HG02571 (cell line): ENCODE results near the gene OTUD5.
"Not testable (repeated sequence)": the region's sequence is repeated elsewhere in the genome, so short reads cannot be mapped to it uniquely, and the experiment has no call there.

ENCODE experiments used
- ATAC-seq: cut with Tn5 transposase; IDR thresholded peaks from one replicate; pipeline ENCODE4 v1.9.1; 2021; ENCODE audit warnings: mild to moderate bottlenecking, moderate library complexity; ENCODE audit not compliant: unreplicated experiment

The OTUD5 gene, protein sequence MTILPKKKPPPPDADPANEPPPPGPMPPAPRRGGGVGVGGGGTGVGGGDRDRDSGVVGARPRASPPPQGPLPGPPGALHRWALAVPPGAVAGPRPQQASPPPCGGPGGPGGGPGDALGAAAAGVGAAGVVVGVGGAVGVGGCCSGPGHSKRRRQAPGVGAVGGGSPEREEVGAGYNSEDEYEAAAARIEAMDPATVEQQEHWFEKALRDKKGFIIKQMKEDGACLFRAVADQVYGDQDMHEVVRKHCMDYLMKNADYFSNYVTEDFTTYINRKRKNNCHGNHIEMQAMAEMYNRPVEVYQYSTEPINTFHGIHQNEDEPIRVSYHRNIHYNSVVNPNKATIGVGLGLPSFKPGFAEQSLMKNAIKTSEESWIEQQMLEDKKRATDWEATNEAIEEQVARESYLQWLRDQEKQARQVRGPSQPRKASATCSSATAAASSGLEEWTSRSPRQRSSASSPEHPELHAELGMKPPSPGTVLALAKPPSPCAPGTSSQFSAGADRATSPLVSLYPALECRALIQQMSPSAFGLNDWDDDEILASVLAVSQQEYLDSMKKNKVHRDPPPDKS

DNA sequence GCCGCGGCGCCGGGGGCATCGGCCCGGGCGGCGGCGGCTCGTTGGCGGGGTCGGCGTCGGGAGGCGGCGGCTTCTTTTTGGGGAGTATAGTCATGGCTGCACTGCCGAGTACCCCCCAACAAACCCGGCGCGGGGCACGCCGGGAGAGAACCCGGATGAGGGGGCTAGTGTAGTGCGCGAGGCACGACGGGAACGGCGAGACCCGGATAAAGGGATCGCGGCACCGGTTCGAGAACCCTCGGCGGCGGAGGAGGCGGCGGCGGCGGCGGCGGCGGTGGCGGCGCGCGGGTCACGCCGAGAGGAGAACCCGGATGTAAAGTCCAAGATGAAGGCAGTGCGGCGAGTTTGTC lies at the start of gene OTUD5:
Gene OTUD5 (minus strand): TSS at position 131 of the 350 bp plus-strand sequence. CDS start 37 bp downstream, at position 94.
- peak; percentile 33 for ATAC-seq

DNA sequence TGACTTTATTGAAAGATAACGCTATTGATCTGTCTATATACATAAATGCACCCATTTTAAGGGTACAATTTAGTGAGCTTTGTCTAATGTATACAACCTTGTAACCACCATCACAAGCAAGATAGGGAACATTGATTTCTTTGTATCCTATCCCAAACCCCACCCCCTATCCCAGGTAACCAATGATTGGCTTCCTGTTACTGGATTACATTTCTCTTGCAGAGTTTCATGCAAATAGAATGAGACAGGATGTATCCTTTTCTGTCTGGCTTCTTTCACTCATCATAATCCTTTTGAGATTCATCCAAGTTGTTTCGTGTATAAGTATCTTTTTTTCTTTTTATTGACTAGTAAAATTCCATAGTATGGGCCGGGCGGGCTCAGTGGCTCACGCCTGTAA lies 46.3 kb upstream of the OTUD5 start:
- no peak for ATAC-seq

DNA sequence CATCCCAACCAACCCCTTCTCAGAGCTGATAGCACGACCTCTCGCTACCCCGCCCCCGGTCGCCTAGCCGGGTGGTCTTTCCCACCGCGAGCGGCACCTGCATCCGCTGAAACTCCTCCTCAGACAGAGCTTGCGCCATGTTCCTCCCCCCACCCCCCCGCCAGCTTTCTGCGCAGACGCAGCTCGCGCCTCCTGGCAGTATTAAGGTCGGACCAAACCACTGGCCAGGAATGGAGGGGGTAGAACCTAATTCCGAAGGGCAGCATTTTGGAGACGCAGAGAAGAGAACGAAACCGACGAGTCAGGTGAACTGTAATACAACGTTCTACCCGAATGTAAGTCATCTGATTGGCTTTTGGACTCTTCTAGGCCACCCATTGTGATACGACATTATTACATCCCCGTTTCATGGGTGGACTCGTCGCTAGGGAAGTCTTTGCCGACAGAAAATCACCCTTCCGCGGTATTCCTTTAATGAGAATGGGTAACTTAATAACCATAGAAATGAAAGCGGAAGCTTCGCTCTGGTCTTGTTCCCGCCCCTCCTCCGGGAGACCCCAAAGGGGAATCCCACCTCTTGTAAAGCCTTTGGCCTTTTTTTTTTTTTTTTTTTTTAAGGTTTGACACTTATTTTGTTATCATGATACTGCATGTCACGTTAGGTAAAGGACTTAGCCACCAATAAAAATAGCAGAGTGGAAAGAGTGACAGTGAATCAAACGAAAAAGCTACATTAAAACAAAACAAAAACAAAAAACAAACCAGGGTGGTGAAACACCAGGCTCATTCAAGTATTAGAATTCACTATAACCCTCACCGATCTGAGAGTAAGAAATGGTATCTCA lies 44.9 kb upstream of the OTUD5 start, which contains the start of gene GRIPAP1:
Gene GRIPAP1 (minus strand): TSS at position 174 of the 845 bp plus-strand sequence. CDS start 35 bp downstream, at position 139.
- ATAC-seq, result peak; percentile 65

DNA sequence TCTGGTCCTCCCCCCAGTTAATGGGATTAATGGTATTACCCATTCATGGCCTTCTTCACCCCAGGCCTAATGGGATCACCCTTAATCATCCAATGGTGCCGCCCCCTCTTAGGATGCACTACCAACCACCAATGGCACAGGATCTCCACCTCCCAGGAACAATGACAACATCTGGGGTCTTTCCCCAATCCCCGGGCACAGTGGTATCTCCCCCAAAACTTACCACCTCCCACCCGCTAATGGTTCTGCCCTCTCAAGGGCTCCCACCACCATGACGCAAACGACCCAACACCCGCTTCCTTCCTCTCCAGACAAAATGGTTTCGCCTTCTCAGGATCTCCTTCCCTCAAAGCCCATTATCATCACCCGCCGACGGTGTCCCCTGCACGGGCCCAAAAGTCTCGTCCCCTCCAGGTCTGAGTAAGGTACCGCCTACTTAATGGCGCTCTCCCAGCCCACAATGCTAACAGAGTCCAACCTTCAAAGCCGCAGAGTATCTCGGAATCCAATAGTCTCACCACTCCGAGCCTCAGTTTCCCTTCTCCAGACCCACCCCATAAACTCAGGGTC lies 44.2 kb upstream of the OTUD5 start:
- ATAC-seq, result peak; percentile 19

DNA sequence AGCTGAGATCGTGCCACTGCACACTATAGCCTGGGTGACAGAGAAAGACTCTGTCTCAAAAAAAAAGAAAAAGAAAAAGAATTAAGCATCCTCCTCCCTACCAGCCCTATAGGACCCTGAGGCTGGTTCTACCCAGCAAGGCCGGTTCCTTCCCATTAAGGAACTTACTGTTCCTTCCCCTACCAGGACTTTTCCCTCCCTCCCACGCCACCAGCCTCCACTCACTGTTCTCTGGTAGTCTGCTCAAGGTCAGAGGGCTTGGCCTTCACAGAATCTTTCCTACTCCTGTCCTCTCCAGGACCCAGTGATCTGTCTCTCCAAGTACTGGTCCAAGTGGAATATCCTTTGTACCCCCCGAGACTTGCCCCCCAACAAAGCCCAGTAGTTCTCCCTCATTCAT lies 43.2 kb upstream of the OTUD5 start:
- ATAC-seq, result no peak

DNA sequence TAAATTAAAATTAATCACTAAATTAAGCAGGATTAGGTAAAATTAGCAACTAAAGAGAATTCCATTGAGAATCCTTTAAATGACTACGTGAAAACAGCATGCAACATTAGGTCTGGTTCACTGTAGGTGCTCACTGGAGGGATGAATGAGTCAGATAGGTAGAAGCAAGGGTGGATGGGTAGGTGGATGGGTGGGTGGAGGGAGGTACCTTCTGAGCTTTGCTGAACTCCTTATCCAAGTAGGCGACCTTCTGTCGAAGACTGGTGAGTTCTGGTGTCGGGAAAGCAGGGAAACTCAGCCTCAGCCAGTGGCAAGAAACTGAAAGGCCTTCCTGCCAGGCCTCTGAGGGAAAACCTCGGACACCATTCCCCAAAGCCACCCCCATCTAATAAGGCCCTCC lies 41.6 kb upstream of the OTUD5 start:
- no peak for ATAC-seq

DNA sequence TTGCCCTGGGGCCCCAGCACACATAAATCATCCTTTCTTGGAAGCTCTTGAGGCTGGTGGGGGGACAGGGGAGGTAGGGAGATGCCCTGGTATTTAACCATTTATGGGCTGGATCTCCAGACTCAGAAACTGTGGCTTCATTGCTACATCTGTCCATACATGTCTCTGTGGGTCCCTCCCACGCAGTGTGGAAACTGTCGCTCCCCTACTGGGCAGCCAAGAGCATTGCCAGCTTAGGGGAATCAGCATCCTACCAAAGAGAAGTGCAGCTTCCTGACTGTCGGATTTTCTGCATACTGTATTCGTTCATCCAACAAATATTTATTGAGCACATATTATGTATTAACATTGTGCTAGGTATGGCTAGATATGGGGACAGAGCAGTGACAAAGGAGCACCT lies 41.0 kb upstream of the OTUD5 start:
- ATAC-seq, result no peak

DNA sequence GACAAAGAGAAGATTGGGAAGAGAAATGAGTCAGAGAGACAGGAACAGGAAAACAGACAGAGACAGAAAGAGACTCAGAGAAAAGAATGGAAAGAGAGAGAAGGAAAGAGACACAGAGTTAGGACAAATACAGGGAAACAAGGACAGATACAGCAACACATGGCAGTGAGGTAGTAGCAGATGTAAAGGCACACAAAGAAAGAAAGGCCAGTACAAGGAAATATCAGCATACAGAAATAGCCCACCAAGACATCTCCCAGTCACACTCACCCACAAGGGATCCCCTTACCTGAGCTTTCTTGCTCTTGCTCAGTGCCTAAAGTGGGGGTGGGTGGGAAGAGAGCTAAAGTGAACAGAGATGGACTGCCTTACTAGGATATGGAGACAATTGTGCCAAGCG lies 40.5 kb upstream of the OTUD5 start:
- no peak for ATAC-seq

DNA sequence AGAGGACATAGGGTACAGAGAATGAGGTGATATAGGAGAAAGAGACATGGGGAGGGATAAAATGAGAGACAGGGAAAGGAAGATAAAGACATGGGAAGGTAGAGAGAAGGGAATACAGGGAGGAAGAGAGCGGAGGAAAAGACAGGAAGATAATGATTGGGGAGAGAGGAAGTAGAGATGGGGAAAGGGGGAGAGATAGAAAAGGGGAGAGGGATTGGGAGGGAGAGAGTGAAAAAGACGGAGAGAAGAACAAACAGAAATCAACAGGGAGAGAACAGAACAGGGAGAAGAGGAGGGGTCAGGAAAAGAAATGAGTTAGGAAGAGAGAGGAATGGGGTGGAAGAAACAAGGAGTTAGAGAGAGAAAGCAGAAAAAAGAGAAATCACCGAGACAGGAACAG lies 40.0 kb upstream of the OTUD5 start:
- no peak for ATAC-seq

DNA sequence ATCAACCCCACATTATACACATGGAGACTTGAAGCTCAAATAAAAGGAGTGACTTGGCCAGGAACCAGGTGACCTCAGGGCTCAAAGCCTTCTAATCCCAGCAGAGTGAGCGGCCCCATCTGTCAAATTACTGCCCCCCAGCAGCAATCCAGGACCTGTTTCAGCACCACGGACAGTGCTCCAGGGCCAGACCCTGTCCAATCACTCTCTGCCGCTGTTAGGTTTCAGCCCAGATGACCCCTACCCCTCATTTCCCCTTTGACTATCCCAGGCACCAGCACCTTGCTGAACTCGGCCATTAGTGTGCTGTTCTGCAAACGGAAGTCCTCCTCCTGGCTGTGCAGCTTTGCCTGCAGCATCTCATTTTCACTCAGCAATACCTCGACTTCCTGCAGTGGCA lies 39.6 kb upstream of the OTUD5 start:
- no peak for ATAC-seq

DNA sequence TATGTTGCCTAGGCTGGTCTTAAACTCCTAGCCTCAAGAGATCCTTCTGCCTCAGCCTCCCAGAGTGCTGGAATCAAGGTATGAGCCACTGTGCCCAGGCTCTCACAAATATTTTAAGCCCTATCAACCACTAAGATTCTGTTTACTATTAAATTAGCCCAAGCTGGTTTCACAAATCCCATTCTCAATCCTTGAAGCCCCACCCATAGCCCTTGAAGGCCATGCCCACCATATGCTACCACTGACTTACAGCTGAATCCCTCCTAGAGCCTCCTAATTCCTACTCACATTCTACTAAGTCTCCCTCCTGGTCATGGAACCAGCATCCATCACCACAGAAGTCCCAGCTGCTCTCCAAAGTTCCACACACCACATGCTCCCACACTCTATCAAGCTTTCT lies 34.9 kb upstream of the OTUD5 start:
- ATAC-seq, result no peak

DNA sequence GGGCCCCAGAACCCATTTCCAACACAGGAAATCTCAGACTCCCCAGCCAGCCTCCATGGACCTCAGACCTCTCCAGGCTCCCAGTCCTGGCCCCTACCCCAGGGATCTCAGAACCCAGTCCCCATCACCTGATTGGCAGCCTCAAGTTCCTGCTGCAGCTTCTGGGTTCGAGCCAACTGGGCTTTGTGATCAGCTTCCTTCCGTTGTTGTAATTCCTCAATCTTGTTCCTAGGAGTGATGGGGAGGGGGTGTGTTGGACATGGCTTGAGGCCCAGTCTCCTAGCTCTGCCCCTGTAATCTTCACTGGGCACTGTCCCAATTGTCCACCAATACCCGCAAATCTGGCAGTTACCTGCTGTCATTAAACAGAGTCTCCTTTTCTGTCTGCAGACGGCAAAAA lies 32.1 kb upstream of the OTUD5 start:
- no peak for ATAC-seq

DNA sequence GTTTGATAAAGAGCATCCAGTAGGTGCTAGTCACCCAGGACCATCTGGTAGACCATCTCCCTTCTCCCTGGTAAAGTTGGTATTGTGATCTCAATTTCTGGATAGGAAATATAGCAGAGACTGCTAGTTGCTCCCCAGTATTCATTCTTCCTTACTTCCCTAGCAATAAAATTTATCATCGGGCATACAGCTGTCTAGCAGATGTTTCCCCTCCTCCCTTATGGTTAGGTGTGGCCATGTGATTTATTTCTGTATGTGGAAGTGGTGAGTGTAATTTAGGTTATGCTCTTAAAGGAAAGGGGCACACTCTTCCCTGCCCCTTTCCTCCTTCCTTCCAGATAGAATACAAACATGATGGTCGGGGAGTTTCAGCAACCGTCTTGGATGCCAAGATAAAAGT lies 26.5 kb upstream of the OTUD5 start:
- no peak for ATAC-seq

DNA sequence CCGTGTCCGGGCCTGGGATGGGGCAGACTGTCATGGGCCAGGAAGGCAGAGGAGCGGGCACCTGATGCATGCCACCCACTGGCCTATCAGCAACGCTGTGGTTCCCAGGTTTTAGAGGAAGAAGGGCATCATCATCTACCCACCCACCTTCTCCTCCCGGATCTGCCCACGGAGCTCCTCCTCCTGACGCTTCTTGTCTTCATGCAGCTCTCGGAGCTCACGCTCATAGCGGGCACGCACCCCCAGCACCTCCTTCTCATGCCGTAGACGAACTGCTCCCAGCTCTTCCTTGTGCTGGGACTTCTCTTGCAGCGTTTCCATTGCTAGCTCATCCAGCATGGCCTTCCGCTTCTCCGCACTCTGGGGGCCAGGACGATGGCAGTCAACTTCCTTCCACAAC lies 25.7 kb upstream of the OTUD5 start:
- ATAC-seq, result no peak

DNA sequence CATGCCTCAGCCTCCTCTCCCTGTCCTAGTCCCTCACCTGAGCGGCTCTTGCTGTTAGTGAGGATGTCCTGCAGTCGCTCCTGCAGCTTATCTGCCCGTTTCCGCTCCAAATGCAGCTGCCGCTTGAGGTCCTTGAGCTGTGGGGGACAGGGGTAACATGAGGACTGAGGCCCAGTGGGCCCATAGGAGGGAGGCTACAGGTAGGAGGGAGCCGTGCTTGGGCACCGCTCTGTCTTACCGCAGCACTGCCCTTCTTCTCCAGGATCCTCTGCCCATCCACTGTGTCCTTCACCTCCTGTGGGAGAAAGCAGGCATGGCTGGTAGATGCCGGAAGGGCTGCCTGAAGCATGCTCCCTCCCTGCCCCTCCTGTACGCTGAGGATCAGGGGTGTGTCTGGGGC lies 23.8 kb upstream of the OTUD5 start:
- ATAC-seq, result no peak

DNA sequence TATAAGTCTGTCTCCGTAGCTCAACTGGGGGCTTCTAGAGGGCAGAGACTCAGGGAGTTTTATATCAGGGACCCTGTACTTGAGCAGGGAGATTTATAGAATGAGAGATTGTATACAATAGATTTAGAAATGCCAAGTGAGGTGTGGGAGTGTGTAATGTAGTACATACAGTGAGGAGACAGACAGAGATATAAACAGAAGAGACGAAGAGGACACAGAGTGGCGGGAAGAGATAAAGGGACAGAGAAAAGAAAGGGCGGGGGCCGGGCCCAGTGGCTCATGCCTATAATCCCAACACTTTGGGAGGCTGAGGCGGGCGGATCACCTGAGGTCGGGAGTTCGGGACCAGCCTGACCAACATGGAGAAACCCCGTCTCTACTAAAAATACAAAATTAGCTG lies 22.9 kb upstream of the OTUD5 start:
- ATAC-seq, result not testable (repeated sequence)

DNA sequence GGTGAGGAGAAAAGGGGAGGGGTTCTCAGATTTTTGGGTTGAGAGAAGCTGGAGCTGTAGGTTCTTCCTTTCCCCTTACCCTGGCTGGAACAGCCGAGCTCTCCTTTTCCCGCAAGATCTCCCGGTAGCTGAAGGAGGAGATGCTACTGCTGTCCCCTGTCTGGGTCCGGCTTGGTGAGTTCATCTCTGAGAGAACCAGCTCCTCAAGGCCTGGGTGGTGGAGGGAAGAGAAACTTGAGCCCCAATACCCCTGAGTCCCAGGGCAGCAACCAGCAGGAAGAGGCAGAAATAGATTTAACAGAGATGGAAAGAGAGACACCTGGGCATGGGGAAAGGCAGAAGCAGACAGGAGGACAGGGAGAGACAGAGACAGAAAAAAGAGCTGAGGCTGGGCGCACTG lies 20.8 kb upstream of the OTUD5 start:
- no peak for ATAC-seq

DNA sequence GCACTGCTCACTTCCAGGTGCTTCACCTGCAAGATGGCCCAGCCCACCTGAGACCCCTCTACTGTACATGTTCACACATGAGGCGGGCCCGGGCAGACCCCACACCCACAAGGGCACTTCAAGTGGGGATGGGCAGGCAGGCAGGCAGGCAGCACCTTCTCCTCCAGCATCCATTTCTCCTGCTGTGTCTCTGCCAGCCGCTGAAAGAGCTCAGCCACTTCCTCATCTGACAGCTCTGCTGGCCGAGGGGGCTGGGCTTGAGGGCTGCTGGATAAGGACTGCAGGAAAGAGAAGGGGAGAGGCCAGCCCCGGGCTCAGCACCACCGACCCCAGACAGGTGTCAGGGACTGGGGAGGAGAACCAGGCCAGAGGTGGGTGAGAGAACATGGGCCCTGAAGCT lies 18.7 kb upstream of the OTUD5 start:
- ATAC-seq, result no peak

DNA sequence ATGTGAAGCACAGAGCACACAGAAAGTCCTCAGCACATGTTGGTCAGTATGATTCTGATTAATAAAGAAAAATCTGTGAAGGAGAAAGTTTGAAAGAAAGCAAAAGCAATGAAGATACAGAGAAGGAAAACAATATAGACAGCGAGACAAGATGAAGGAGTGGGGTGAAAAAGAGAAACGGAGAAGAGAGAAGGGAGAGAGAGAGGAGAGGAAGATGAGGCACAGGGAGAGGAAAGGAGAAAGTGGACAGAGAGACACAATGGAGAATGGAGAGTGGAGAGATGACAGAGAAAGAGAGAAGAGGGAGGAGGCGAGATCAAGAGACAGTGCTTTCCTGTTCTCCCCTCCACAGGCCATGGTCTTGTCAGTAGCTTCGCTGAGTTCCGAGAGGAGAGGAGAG lies 18.1 kb upstream of the OTUD5 start:
- ATAC-seq, result no peak

DNA sequence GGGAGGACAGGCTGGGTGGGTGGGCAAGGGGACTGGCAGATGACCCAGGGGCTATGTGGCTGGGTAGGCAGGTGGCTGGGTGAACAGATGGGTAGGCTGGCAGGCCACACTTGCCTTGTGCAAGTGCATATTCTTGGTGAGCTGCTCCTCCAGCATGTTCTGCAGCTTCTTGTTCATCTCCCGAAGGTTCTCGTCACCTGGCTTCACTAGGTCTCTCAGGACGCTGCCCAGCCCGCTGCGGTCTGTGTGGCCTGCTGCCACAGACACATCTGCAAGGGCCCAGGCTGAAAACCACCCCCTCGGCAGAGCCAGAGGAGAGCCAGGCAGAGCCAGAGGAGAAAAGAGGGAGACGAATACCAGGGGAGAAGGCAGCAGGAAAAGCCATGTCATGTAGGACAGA lies 17.6 kb upstream of the OTUD5 start:
- ATAC-seq, result no peak

DNA sequence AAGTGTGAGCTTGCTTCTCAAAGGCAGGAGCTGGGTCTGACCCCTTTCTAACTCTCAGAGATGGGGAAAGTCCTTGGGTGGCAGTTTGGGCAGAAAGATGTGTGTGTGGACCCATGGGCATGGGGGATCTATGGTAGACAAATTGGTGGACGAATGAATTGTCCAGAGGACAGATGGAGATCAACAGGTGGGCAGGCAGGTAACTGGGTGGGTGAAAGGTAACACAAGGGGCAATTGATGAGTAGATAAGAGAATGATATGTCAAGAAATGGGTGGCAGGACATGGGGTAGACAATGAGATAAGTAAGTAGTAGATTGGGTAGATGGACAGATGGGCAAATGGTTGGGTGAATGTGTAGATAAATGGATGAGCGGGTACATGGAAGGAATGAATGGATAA lies 17.2 kb upstream of the OTUD5 start:
- no peak for ATAC-seq

DNA sequence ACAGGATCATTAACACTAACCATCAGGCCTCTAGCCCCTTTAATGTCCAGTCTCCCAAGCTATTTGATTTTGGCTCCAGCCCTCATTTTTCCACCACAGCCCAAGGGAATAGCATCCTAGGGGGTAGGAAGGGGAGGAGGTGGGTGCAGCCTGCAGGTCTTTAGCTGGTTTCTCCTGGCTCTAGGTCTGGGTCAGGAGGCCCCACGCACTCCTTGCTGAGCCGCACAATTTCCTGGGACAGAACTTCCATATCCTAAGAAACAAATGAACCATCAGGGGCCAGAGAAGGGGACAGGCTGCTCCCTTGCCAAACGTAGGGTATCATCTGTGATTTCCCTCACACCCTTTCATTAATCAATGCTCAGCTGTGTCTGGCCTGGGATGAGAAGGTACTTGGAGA lies 16.6 kb upstream of the OTUD5 start:
- no peak for ATAC-seq
